HCT116 (cell line): ENCODE results near the gene ABHD12B. TPM values are rescaled to one million over a fixed set of nuclear protein-coding genes. Genes with fewer than 3 reads are reported as not detected.

ENCODE experiments used
- ATAC-seq: fragments of 200-7000 bp; cut with Tn5 transposase; 2 replicates; pipeline ENCODE4 v1.9.1; 2020; ENCODE audit warnings: mild to moderate bottlenecking, moderate library complexity
- BruUV-seq: library from RNA; stranded (reverse); fragments of 400-500 nt; replicated peaks from 2 replicates; lab custom pipeline; 2021; lab: Mats Ljungman, UMichigan
- CTCF ChIA-PET: fragments of 300-600 bp; sonication (Branson Sonifier 250); formaldehyde crosslinking; loops from one replicate; lab custom pipeline; 2021; ENCODE audit warnings: antibody characterized with exemption; lab: Charles Lee
- POLR2A ChIA-PET: fragments of 300-600, 350-600 bp; sonication (Branson Sonifier 250); formaldehyde crosslinking; loops from one replicate; lab custom pipeline; 2021; ENCODE audit warnings: antibody characterized with exemption; lab: Charles Lee
- RAD21 ChIA-PET, 2 experiments: fragments of 300-600 bp; sonication (Branson Sonifier 250); formaldehyde crosslinking; loops; one replicate each; lab custom pipeline; 2023; ENCODE audit warnings: low total read pairs in 2 of 2; ENCODE audit not compliant: uncharacterized antibody in 2 of 2, unreplicated experiment in 2 of 2, low non-redundant PET in 1 of 2; lab: Charles Lee
- DNase-seq: peaks from one replicate; pipeline ENCODE4 v3.0.0-alpha.2; 2010; ENCODE audit warnings: low read depth, low spot score
- H2AFZ ChIP-seq: fragments of 200-600 bp; shearing (Covaris generic), sonication (generic); 2 replicates; pipeline ENCODE4 v1.6.1; 2017; ENCODE audit warnings: low read depth, mixed run types, mixed read lengths, antibody characterized with exemption, low read length; ENCODE audit not compliant: poor library complexity, severe bottlenecking
- H3K27ac ChIP-seq: 2 replicates; pipeline ENCODE4 v1.5.1; 2012; ENCODE audit warnings: low read depth, low read length
- H3K27me3 ChIP-seq: fragments of 200-600 bp; sonication (generic); 2 replicates; pipeline ENCODE4 v1.6.1; 2016; ENCODE audit warnings: mixed run types, low read length, mixed read lengths; ENCODE audit not compliant: insufficient read depth
- H3K36me3 ChIP-seq, 2 experiments: fragments of 200-500 bp in 1 of 2; fragments of 200-600 bp in 1 of 2; sonication (Bioruptor generic) in 1 of 2; sonication (generic) in 1 of 2; 2 replicates each; pipeline versions ENCODE4 v1.5.1 to v1.6.1; 2014 to 2016; ENCODE audit warnings: low read length in 2 of 2, inconsistent platforms in 1 of 2, mixed read lengths in 1 of 2, mixed run types in 1 of 2; ENCODE audit not compliant: insufficient read depth in 2 of 2, control insufficient read depth in 1 of 2
- H3K4me1 ChIP-seq, 2 experiments: fragments of 200-600 bp in 1 of 2; sonication (generic) in 1 of 2; 2 replicates each; pipeline versions ENCODE4 v1.5.1 to v1.6.1; 2012 to 2017; ENCODE audit warnings: low read length in 2 of 2, inconsistent platforms in 1 of 2, mild to moderate bottlenecking in 1 of 2, mixed read lengths in 1 of 2, mixed run types in 1 of 2, moderate library complexity in 1 of 2; ENCODE audit not compliant: insufficient read depth in 2 of 2, control insufficient read depth in 1 of 2
- H3K4me2 ChIP-seq: fragments of 200-600 bp; sonication (generic); 2 replicates; pipeline ENCODE4 v1.6.1; 2017; ENCODE audit warnings: mixed run types, low read length, mixed read lengths
- H3K4me3 ChIP-seq, 2 experiments: fragments of 200-600 bp in 1 of 2; sonication (generic) in 1 of 2; replicated peaks in 1 of 2; 2 replicates each; pipeline ENCODE4 v1.5.1; 2011 to 2016; ENCODE audit warnings: low read length in 2 of 2, control low read depth in 1 of 2, low read depth in 1 of 2, mild to moderate bottlenecking in 1 of 2, mixed read lengths in 1 of 2, mixed run types in 1 of 2
- H3K79me2 ChIP-seq: fragments of 200-600 bp; sonication (generic); 2 replicates; pipeline ENCODE4 v1.6.1; 2017; ENCODE audit warnings: mild to moderate bottlenecking, mixed run types, low read length, moderate library complexity, mixed read lengths; ENCODE audit not compliant: insufficient read depth
- H3K9ac ChIP-seq: fragments of 200-600 bp; sonication (generic); 2 replicates; pipeline ENCODE4 v1.6.1; 2016; ENCODE audit warnings: low read length, mixed read lengths
- H3K9me2 ChIP-seq: fragments of 200-600 bp; sonication (generic), shearing (Covaris generic); 2 replicates; pipeline ENCODE4 v1.6.1; 2017; ENCODE audit warnings: mixed run types, mild to moderate bottlenecking, moderate library complexity; ENCODE audit not compliant: insufficient read depth
- H3K9me3 ChIP-seq, 2 experiments: fragments of 200-500 bp in 1 of 2; fragments of 200-600 bp in 1 of 2; sonication (Bioruptor generic) in 1 of 2; sonication (generic) in 1 of 2; 2 replicates each; pipeline ENCODE4 v1.6.1; 2014 to 2017; ENCODE audit warnings: low read length in 2 of 2, mixed read lengths in 2 of 2, inconsistent platforms in 1 of 2, low read depth in 1 of 2, mild to moderate bottlenecking in 1 of 2, mixed run types in 1 of 2, moderate library complexity in 1 of 2; ENCODE audit not compliant: control insufficient read depth in 1 of 2, insufficient read depth in 1 of 2
- H4K20me1 ChIP-seq: fragments of 200-600 bp; sonication (generic), shearing (Covaris generic); 2 replicates; pipeline ENCODE4 v1.6.1; 2017; ENCODE audit warnings: mixed run types, mild to moderate bottlenecking, moderate library complexity; ENCODE audit not compliant: insufficient read depth
- CBX3 ChIP-seq: IDR thresholded peaks from 2 replicates; pipeline ENCODE4 v1.6.1; 2012; ENCODE audit warnings: low read depth
- FOSL1 ChIP-seq: IDR thresholded peaks from 2 replicates; pipeline ENCODE4 v1.6.1; 2012; ENCODE audit warnings: low read depth
- JUND ChIP-seq: IDR thresholded peaks from 2 replicates; pipeline ENCODE4 v1.6.1; 2012
- POLR2A ChIP-seq: IDR thresholded peaks from 2 replicates; pipeline ENCODE4 v1.7.0; 2011; ENCODE audit warnings: borderline replicate concordance; ENCODE audit not compliant: insufficient read depth, insufficient read length; ENCODE audit errors: extremely low read depth
- SP1 ChIP-seq: IDR thresholded peaks from 2 replicates; pipeline ENCODE4 v1.6.1; 2012; ENCODE audit warnings: low read depth
- ZFX ChIP-seq: fragments of 450-650 bp; IDR thresholded peaks from 2 replicates; pipeline ENCODE4 v1.6.1; 2017
- ZNF274 ChIP-seq: fragments of 200-500 bp; sonication (Bioruptor generic); IDR thresholded peaks from 2 replicates; pipeline ENCODE4 v1.6.1; 2014; ENCODE audit warnings: mild to moderate bottlenecking, low read depth, low read length, inconsistent platforms
- intact Hi-C: fragments of 100-400 bp; cut with micrococcal nuclease; formaldehyde crosslinking; loops from 2 replicates; pipeline ENCODE4 v1.10.0; 2022
- total RNA-seq: library from RNA; stranded (reverse); gene quantifications from one replicate; pipeline ENCODE4 v1.2.1, GENCODE V29; 2021; ENCODE audit not compliant: unreplicated experiment

ABHD12B gene
- total RNA-seq, 1 experiment from 2014 or later, result 0.74 TPM

DNA sequence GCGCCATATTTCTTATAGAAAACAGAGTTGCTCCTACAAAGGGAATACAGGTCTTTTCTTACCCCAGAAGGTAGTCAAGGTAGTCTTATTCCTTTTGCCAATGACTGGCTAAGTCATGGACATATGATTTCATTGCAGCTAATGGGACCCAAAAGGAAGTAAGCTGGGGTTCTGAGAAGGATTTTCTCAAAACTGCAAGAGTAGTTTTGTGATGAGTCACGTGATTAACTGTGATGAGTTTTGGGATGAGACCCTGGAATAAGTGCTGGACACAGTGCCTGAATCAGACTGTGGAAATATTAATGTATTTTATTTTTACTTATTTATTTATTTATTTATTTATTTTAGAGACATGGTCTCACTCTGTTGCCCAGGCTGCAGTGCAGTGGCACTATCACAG, 27.5 kb upstream of the ABHD12B start:
- Histone ChIP-seq H3K79me2 (no peaks in the 10 kb centered on the region), H3K4me1 (peaks cover 0 to 7% of the 10 kb centered on the region in 2 experiments; a peak in 1 of 4 replicates), H3K9ac (no peak overlapping the region), H2AFZ (no peak overlapping the region), H3K9me3 (no peaks in the 10 kb centered on the region), H3K27me3 (no peaks in the 10 kb centered on the region), H4K20me1 (no peaks in the 10 kb centered on the region), H3K9me2 (no peaks in the 10 kb centered on the region), H3K4me2 (no peak overlapping the region), H3K4me3 (no peak overlapping the region), H3K27ac (no peak overlapping the region), H3K36me3 (no peaks in the 10 kb centered on the region)
- ChIA-PET POLR2A (no interaction called here), RAD21 (no interaction called here), CTCF (interaction anchor here (1.0 kb wide), 1 partner anchor 16 kb away, joined by 3 read pairs; no protein-coding TSS in a partner anchor)
- TF ChIP-seq ZNF274 (no peak), JUND (no peak), CBX3 (no peak)
- intact Hi-C loops, result no loop called here
- ATAC-seq, result no peak
- no peak for DNase-seq
- BruUV-seq, result no TSS peak

DNA sequence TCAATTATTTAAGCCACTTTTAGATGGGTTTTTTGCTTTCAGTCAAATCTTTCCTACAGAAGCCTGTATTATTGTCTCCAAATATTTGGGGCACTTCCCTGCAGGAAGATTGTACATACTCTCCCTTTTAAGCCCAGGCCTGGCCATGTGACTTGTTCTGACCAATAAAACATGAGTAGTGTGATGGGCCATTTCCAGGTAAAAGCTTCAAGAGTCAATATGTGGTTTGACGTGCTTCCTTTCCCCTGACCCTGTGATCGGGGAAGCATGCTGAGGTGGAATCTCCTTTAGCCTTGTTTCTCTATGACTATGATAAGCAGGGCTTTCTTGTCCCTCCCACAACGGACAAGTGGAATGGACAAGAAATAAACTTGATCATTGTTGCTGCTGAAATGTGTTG, 26.7 kb upstream of the ABHD12B start:
- Histone ChIP-seq H3K9me3 (no peaks in the 10 kb centered on the region), H3K36me3 (no peaks in the 10 kb centered on the region), H3K27ac (no peak overlapping the region)
- no peak for TF ChIP-seq POLR2A
- no peak for TF ChIP-seq SP1
- TF ChIP-seq ZFX, result no peak
- no peak for TF ChIP-seq FOSL1
- TF ChIP-seq, all 23 proteins: peak for 0
- no peak for ATAC-seq
- no peak overlapping the region for H3K4me3 ChIP-seq
- ChIA-PET CTCF (interaction anchor here (3.3 kb wide), 1 partner anchor 15 kb away, joined by 9 read pairs; no protein-coding TSS in a partner anchor), POLR2A (interaction anchor here (2.6 kb wide), 1 partner anchor 14 kb away, joined by 11 read pairs; no protein-coding TSS in a partner anchor), RAD21 (no interaction called here)
- intact Hi-C loops, result no loop called here
- H3K4me1 ChIP-seq, result peaks cover 0 to 7% of the 10 kb centered on the region in 2 experiments; a peak in 1 of 4 replicates
- no peaks in the 10 kb centered on the region for H3K79me2 ChIP-seq
- H3K27me3 ChIP-seq, result no peaks in the 10 kb centered on the region
- H3K9me2 ChIP-seq, result no peaks in the 10 kb centered on the region
- no peak for DNase-seq
- BruUV-seq, result no TSS peak
- no peak overlapping the region for H3K4me2 ChIP-seq
- H4K20me1 ChIP-seq, result no peaks in the 10 kb centered on the region
- H2AFZ ChIP-seq, result peak overlapping the region; percentile 1
- H3K9ac ChIP-seq, result no peak overlapping the region
